T-cell (primary cell): ENCODE results near the gene SLC25A10. TPM values are rescaled to one million over a fixed set of nuclear protein-coding genes. Genes with fewer than 3 reads are reported as not detected.

Experiments used
- ATAC-seq, 4 experiments: fragments of 200-7000 bp in 3 of 4; fragments of 150-1000 bp in 1 of 4; cut with Tn5 transposase; replicated peaks in 1 of 4; 1 replicate in 3 of 4; 2 replicates in 1 of 4; pipeline ENCODE4 v1.10.0; 2021; ENCODE audit warnings: moderate library complexity in 3 of 4, mild to moderate bottlenecking in 2 of 4, moderate number of reproducible peaks in 1 of 4
- CTCF ChIA-PET, 2 donors: fragments of 300-600 bp; sonication (Branson Sonifier 250); formaldehyde crosslinking; loops; one replicate each; lab custom pipeline; 2022; ENCODE audit warnings: antibody characterized with exemption in 2 of 2; lab: Charles Lee
- POLR2A ChIA-PET, 2 donors: fragments of 300-600 bp; sonication (Branson Sonifier 250); formaldehyde crosslinking; loops; one replicate each; lab custom pipeline; 2022; ENCODE audit warnings: antibody characterized with exemption in 2 of 2; lab: Charles Lee
- DNase-seq, 35 experiments: peaks; one replicate each; pipeline versions ENCODE4 v3.0.0 to v3.0.0-alpha.2; 2013 to 2023
- H3K27ac ChIP-seq: one replicate; pipeline ENCODE4 v1.5.1; 2013; ENCODE audit warnings: low read length
- H3K27me3 ChIP-seq, 2 experiments: replicated peaks in 1 of 2; 1 replicate in 1 of 2; 2 replicates in 1 of 2; pipeline versions ENCODE4 v1.6.1 to v1.7.0; 2013; ENCODE audit warnings: low read length in 1 of 2, mixed read lengths in 1 of 2; ENCODE audit not compliant: control insufficient read depth in 2 of 2, insufficient read depth in 2 of 2; ENCODE audit errors: extremely low read depth in 1 of 2
- H3K36me3 ChIP-seq, 2 donors: 1 replicate in 1 of 2; 2 replicates in 1 of 2; pipeline versions ENCODE4 v1.6.1 to v1.7.0; 2013; ENCODE audit warnings: low read length in 1 of 2; ENCODE audit not compliant: control insufficient read depth in 2 of 2, insufficient read depth in 1 of 2; ENCODE audit errors: extremely low read depth in 1 of 2
- H3K4me1 ChIP-seq, 2 experiments: 1 replicate in 1 of 2; 2 replicates in 1 of 2; pipeline versions ENCODE4 v1.6.1 to v1.7.0; 2013; ENCODE audit warnings: low read length in 2 of 2, mixed read lengths in 1 of 2; ENCODE audit not compliant: insufficient read depth in 2 of 2, control insufficient read depth in 1 of 2; ENCODE audit errors: extremely low read depth in 1 of 2
- H3K4me3 ChIP-seq, 2 donors: 1 replicate in 1 of 2; 2 replicates in 1 of 2; pipeline versions ENCODE4 v1.5.1 to v1.7.0; 2013; ENCODE audit warnings: mild to moderate bottlenecking in 2 of 2, low read length in 1 of 2, moderate library complexity in 1 of 2; ENCODE audit not compliant: control insufficient read depth in 1 of 2; ENCODE audit errors: extremely low read depth in 1 of 2
- H3K9me3 ChIP-seq: 2 replicates; pipeline ENCODE4 v1.7.0; 2013
- H3K27ac Mint-ChIP-seq, 2 donors: one replicate each; pipeline ENCODE4 v1.8.0; 2020 to 2021; ENCODE audit warnings: mild to moderate bottlenecking in 2 of 2, mixed read lengths in 2 of 2
- H3K27me3 Mint-ChIP-seq, 2 donors: one replicate each; pipeline ENCODE4 v1.8.0; 2021 to 2022; ENCODE audit warnings: mixed read lengths in 2 of 2
- H3K36me3 Mint-ChIP-seq: one replicate; pipeline ENCODE4 v1.8.0; 2021; ENCODE audit warnings: mixed read lengths
- H3K4me1 Mint-ChIP-seq, 3 donors: one replicate each; pipeline ENCODE4 v1.8.0; 2020 to 2022; ENCODE audit warnings: mixed read lengths in 3 of 3, mild to moderate bottlenecking in 1 of 3
- H3K4me3 Mint-ChIP-seq, 3 donors: one replicate each; pipeline ENCODE4 v1.8.0; 2020 to 2022; ENCODE audit warnings: mild to moderate bottlenecking in 3 of 3, mixed read lengths in 3 of 3, moderate library complexity in 3 of 3
- H3K9me3 Mint-ChIP-seq, 3 donors: one replicate each; pipeline ENCODE4 v1.8.0; 2020 to 2022; ENCODE audit warnings: mixed read lengths in 3 of 3
- WGBS: methylation state at CpG from one replicate; pipeline ENCODE4 v1.1.5; 2013; ENCODE audit warnings: missing lambda C conversion rate; ENCODE audit not compliant: insufficient coverage; 5-methylcytosine and 5-hydroxymethylcytosine counted together
- total RNA-seq, 35 experiments: library from RNA in 6 of 35; stranded (reverse) in 6 of 35; fragments of 120-200 nt in 1 of 35; gene quantifications; one replicate each; pipeline versions ENCODE4 v1.2.1 to v1.2.4 and lab custom pipeline; 2013 to 2026

SLC25A10 gene
- total RNA-seq, 5 donors from 2014 or later (not counting 1 experiment from before 2014, with no cell fraction given) = 3.3 to 8.3 (median 7.4) TPM

DNA sequence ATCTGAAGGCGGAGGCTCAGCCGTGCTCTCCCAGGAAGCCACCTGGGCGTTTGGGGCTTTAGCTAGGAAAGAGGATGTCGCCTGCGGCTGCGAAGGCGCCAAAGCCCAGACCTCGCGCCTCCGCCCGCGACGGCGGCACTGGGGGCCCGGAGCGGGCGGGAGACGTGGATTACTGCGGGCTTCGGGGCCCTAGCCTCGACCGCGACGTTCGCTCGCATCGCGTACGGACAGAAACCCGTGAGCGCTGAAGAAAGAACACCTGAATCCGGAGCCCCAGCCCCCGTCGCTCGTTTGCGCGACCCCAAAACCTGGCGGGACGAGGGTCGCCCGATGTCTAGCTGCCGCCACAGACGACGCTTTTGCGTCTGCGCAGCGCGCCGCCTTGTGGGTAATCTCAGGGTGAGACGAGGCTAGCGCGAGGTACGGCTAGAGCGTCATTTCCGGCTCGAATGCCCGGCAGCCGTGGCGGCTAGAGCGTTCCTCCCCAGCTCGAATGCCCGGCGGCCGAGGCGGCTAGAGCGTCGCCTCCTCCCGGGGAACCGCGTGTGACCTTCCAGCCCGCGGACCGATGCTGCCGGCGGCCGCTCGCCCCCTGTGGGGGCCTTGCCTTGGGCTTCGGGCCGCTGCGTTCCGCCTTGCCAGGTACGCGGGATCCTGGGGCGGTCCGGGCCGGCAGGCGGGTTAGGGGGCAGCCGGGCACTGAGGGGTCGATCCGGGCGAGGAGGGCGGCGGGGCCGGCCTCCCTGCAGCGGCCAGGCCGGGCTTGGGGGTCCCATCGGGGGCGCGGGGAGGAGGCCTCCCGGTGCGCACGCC, 8.9 kb upstream of the SLC25A10 start, which contains the start of gene MRPL12:
TSS of gene MRPL12 (plus strand) at position 434 of the 813 bp plus-strand sequence. CDS start at position 569, 135 bp downstream.
- Mint-ChIP-seq H3K27me3 (no peaks in the 10 kb centered on the region), H3K36me3 (peaks cover 27% of the 10 kb centered on the region), H3K9me3 (no peaks in the 10 kb centered on the region), H3K4me3 (peak within 1 kb of the TSS; percentile 87 to 91 (median 88)), H3K4me1 (peaks cover 21 to 33% (median 29%) of the 10 kb centered on the region in 3 donors), H3K27ac (peak within 1 kb of the TSS; percentile 89 to 90)
- WGBS = under 1% methylated on average over 102 of the region's 102 CpGs
- H3K9me3 ChIP-seq = no peaks in the 10 kb centered on the region
- H3K27ac ChIP-seq = peak within 1 kb of the TSS; percentile 85
- DNase-seq (peak; percentile 66 to 94 (median 82)), ATAC-seq (peak; percentile 89 to 92 (median 92))
- H3K36me3 ChIP-seq = peaks cover 16 to 44% of the 10 kb centered on the region in 2 donors
- H3K4me1 ChIP-seq = peaks cover 9 to 35% of the 10 kb centered on the region in 2 experiments
- H3K4me3 ChIP-seq = peak within 1 kb of the TSS; percentile 85 to 88
- ChIA-PET POLR2A (interaction anchor here in 1 of 2 donors (0.6 kb wide), 1 partner anchor 153 kb away, joined by 3 read pairs; no protein-coding TSS in a partner anchor), CTCF (no interaction called here)
- H3K27me3 ChIP-seq = no peaks in the 10 kb centered on the region

DNA sequence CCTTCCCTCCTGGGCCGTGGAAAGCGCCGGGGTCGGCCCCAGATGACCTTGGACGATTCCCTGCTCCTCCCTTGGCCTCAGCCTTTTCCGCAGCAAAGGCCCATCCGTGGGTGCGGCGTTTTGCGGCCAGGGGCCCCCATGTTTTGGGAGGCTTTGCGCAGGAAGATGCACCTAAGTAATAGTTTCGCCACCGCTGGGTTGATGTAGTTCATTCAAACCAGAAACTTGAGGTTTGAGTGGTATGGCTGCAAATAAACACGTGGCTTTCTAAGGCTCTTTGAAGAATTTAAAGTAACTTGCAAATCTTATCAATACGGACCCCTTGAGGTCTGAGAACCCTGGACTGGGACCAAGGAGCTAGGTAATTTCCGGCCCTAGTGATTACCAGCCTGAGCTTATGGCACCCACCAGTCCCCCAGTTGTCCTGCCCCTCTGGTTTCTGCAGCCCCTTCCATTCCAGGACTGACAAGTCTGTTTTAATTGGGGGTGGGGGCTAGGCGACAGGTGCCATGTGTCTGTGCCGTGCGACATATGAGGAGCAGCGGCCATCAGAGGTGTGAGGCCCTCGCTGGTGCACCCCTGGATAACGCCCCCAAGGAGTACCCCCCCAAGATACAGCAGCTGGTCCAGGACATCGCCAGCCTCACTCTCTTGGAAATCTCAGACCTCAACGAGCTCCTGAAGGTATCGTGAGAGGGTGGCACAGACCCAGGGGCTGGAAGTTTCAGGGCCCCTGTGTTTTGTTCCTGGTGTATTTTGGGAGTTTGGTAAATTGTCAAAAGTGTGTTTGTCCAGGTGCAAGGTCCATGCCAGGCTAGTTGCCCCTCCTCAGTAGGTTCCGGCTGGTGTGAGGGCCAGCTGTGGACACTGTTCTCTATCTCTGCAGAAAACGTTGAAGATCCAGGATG, 8.1 kb upstream of the SLC25A10 start:
- ChIA-PET CTCF (no interaction called here), POLR2A (no interaction called here)
- 36% methylated on average over 20 of the region's 27 CpGs for WGBS

DNA sequence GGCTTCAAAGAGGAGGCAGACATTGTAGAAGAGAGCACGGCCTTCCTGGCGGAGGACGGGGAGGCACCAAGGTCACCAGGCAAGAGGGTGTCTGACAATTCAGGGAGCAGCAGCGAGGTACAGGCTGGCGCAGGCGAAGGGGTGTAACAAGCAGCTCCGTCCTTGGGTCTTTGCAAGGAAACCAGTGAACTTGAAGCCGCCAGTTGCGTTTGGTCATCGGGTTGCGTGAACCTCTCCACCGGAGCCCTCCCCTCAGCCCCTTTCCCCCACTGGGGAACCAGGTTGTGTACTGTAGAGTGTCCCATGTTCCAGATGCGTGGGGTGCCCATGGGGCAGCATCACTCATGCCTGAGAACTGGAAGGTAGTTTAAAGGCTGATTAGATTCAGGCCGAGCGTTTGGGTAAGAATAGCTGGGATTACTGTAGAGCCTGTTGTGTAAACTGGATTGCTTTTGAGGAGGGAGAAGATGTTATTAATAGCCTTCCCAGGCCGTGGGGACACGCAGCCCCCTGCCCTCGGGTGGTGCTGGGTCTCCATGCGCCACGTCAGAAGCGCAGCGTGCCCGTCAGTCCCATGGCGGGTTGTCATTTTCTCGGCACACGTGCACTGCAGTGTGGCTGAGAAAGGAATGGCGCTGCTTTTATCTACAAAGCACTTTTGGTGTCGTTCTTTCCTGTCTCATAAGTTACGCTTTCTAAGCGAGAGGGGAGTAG, 6.4 kb upstream of the SLC25A10 start:
- no peak for ATAC-seq
- Histone ChIP-seq H3K4me1 (peaks cover 9 to 44% of the 10 kb centered on the region in 2 experiments), H3K27me3 (no peaks in the 10 kb centered on the region), H3K36me3 (peaks cover 18 to 30% of the 10 kb centered on the region in 2 donors), H3K9me3 (no peaks in the 10 kb centered on the region), H3K4me3 (no peak overlapping the region), H3K27ac (no peak overlapping the region)
- WGBS = 89% methylated on average over 21 of the region's 30 CpGs
- H3K27me3 Mint-ChIP-seq = no peaks in the 10 kb centered on the region
- H3K4me1 Mint-ChIP-seq = peaks cover 22 to 39% (median 31%) of the 10 kb centered on the region in 3 donors
- no peak overlapping the region for H3K27ac Mint-ChIP-seq
- POLR2A ChIA-PET = no interaction called here
- H3K4me3 Mint-ChIP-seq = peak overlapping the region in 2 of 3 donors; percentile 34 to 43
- peaks cover 19% of the 10 kb centered on the region for H3K36me3 Mint-ChIP-seq
- H3K9me3 Mint-ChIP-seq = no peaks in the 10 kb centered on the region
- no peak for DNase-seq
- CTCF ChIA-PET = no interaction called here

More for the DNA sequence above, 8.1 kb upstream of the SLC25A10 start:
- peak overlapping the region; percentile 79 to 91 (median 87) for H3K4me3 Mint-ChIP-seq
- Histone ChIP-seq H3K4me3 (peak overlapping the region; percentile 85 to 88), H3K9me3 (no peaks in the 10 kb centered on the region), H3K4me1 (peaks cover 9 to 35% of the 10 kb centered on the region in 2 experiments), H3K27me3 (no peaks in the 10 kb centered on the region), H3K27ac (peak overlapping the region; percentile 45), H3K36me3 (peaks cover 18 to 38% of the 10 kb centered on the region in 2 donors)
- no peaks in the 10 kb centered on the region for H3K27me3 Mint-ChIP-seq
- no peaks in the 10 kb centered on the region for H3K9me3 Mint-ChIP-seq
- ATAC-seq (peak in 3 of 4 experiments; percentile 3 to 17 (median 3)), DNase-seq (peak in 2 of 35 experiments; percentile 13 to 52)
- peak overlapping the region; percentile 19 to 64 for H3K27ac Mint-ChIP-seq
- H3K36me3 Mint-ChIP-seq = peaks cover 22% of the 10 kb centered on the region
- peaks cover 21 to 33% (median 27%) of the 10 kb centered on the region in 3 donors for H3K4me1 Mint-ChIP-seq

DNA sequence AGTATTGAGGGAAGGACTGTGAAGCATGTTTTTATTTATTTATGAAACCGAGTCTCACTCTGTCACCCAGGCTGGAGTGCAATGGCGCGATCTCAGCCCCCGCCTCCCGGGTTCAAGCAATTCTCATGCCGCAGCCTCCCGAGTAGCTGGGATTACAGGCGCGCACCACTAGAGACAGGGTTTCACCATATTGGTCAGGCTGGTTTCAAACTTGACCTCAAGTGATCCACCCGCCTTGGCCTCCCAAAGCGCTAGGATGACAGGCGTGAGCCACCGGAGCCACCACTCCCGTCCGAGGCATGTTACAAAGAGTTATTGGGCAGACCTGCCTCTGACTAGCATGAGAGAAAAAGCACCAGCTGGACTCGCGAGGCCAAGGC, 5.9 kb upstream of the SLC25A10 start:
- CTCF ChIA-PET = no interaction called here
- Histone ChIP-seq H3K4me1 (peaks cover 15 to 44% of the 10 kb centered on the region in 2 experiments), H3K27ac (no peak overlapping the region), H3K27me3 (peaks cover 0 to 3% of the 10 kb centered on the region in 2 experiments), H3K36me3 (peaks cover 14 to 24% of the 10 kb centered on the region in 2 donors), H3K4me3 (no peak overlapping the region), H3K9me3 (no peaks in the 10 kb centered on the region)
- no peak overlapping the region for H3K27ac Mint-ChIP-seq
- POLR2A ChIA-PET = no interaction called here
- no peak for DNase-seq
- 98% methylated on average over 16 of the region's 17 CpGs for WGBS
- H3K4me1 Mint-ChIP-seq = peaks cover 22 to 39% (median 31%) of the 10 kb centered on the region in 3 donors
- no peaks in the 10 kb centered on the region for H3K9me3 Mint-ChIP-seq
- ATAC-seq = no peak
- H3K4me3 Mint-ChIP-seq = peak overlapping the region in 1 of 3 donors; percentile 17
- no peaks in the 10 kb centered on the region for H3K27me3 Mint-ChIP-seq
- H3K36me3 Mint-ChIP-seq = peaks cover 15% of the 10 kb centered on the region

DNA sequence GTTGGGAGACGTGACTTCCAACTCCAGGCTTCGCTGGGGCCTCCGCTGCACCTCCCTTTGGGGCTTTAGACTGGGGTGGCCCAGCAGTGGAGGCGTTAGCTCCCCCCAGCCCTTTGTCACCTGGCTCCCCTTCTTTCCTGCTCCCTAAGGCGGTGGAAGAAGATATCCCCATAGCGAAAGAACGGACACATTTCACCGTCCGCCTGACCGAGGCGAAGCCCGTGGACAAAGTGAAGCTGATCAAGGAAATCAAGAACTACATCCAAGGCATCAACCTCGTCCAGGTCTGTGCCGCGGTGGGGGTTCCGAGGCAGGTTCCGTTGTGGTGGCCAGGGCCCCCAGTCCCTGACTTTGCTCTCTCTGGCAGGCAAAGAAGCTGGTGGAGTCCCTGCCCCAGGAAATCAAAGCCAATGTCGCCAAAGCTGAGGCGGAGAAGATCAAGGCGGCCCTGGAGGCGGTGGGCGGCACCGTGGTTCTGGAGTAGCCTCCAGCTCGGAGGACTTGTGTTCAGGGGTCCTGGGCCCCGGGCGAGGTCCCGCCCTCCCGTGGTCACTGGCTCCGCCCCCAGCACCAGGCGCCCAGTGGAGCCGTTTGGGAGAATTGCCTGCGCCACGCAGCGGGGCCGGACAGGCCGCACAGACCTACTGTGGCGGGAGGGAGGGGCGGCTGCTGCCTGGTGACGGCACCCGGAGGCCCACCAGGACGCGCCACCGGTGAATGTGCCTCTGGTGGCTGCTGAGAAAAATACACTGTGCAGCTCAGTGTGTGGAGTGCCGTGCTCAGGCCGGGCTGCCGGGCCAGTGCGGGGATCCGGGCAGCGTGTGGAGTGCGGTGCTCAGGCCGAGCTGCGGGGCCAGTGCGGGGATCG, 5.1 kb upstream of the SLC25A10 start:
- CTCF ChIA-PET = no interaction called here
- ATAC-seq = no peak
- H3K4me3 Mint-ChIP-seq = no peak overlapping the region

More for the DNA sequence above, 5.1 kb upstream of the SLC25A10 start:
- 92% methylated on average over 52 of the region's 54 CpGs for WGBS
- H3K4me3 ChIP-seq = no peak overlapping the region
- no peak overlapping the region for H3K27ac ChIP-seq
- Mint-ChIP-seq H3K4me1 (peaks cover 16 to 38% (median 29%) of the 10 kb centered on the region in 3 donors), H3K9me3 (no peaks in the 10 kb centered on the region), H3K27me3 (no peaks in the 10 kb centered on the region), H3K36me3 (peaks cover 15% of the 10 kb centered on the region), H3K27ac (no peak overlapping the region)
- no peak for DNase-seq
- H3K4me1 ChIP-seq = peaks cover 14 to 41% of the 10 kb centered on the region in 2 experiments
- POLR2A ChIA-PET = interaction anchor here in 1 of 2 donors (0.6 kb wide), 1 partner anchor 189 kb away, joined by 5 read pairs; no protein-coding TSS in a partner anchor
- peaks cover 13 to 19% of the 10 kb centered on the region in 2 donors for H3K36me3 ChIP-seq
- H3K27me3 ChIP-seq = peaks cover 0 to 3% of the 10 kb centered on the region in 2 experiments
- H3K9me3 ChIP-seq = no peaks in the 10 kb centered on the region
